Activated CD4-positive, alpha-beta T cell treated with anti-CD3 and anti-CD28 coated beads, Interleukin-2, Interleukin-4, amounts not matched to agents 100 ng/mL and 50 ng/mL, durations not matched to agents 16 hours and 8 hours (primary cell): ENCODE data around the gene E2F4.

Experiments used
- DNase-seq: peaks from one replicate; pipeline ENCODE4 v3.0.0-alpha.2; 2020; ENCODE audit warnings: low spot score

Gene E2F4

DNA sequence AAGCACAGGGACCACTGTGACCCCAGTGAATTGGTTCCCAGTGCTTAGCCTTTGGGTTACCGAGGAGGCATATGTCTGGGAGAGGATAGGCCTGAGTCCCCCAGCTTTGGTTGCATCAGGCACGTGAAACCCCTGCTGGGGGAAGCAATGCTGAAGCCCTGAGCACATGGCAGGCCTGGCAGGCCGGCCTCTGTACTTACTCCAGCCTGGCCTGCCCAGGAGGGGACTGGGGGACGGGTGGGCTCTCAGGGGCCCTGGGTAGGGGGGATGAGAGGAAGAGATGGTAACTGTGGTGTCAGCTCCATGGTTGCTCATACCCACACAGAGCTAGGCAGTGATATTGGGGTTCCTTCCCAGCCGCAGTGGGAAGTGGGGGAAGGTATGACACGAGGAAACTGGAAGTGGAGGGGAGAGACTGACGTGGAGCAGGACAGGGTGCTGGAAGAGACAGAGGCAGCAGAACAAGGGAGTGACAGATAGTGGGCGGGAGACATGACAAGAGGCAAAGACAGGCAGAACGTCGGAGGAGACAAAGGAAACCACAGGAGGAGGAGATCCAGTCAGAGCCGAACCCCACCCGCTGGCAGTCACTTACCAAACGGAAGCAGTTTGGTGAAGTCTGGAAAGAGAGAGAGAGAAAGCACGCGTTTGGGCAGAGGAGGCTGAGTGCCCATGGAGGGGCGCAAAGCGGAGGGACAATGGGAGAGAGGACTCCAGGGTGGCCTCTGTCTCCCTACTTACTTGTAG, 44.0 kb downstream of the E2F4 start:
- DNase-seq = peak; percentile 63

DNA sequence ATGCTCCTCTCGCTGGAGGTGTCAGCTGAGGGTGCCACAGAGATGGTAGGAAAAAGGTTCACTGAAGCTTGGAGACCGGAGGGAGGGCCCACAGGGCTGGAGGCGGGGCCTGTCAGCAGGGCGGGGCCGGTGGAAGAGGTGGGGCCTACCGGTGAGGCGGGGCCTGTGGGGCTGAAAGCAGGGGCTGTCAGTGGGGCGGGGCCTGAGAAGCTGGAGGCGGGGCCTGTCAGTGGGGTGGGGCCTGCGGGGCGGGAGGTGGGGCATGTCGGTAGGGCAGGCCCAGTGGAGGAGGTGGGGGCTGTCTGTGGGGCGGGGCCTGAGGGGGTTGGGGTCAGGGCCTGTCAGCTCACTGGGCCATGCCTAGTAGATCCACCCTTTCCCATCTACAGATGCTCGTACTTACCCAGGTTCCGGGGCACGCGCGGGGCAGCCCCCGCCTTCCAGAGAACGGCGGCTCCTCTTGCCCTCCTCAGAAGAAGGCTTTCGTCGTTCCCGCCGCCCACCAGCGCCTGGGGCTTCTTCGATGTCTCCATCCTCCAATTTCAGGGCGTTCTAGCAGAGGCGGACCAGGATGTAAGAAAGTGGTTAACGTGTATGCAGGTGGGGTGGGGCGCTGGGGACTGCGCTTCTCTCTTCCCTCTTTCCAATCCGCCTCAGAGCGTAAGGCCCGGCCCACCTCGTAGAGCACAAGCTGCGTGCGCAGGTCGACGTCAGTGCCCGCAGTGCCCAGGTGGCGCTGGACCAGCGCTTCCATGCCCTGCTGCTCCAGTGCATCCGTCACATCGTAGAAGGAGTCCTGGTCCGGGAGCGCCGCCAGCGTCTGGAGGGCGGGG, 44.8 kb downstream of the E2F4 start:
- peak; percentile 87 for DNase-seq

DNA sequence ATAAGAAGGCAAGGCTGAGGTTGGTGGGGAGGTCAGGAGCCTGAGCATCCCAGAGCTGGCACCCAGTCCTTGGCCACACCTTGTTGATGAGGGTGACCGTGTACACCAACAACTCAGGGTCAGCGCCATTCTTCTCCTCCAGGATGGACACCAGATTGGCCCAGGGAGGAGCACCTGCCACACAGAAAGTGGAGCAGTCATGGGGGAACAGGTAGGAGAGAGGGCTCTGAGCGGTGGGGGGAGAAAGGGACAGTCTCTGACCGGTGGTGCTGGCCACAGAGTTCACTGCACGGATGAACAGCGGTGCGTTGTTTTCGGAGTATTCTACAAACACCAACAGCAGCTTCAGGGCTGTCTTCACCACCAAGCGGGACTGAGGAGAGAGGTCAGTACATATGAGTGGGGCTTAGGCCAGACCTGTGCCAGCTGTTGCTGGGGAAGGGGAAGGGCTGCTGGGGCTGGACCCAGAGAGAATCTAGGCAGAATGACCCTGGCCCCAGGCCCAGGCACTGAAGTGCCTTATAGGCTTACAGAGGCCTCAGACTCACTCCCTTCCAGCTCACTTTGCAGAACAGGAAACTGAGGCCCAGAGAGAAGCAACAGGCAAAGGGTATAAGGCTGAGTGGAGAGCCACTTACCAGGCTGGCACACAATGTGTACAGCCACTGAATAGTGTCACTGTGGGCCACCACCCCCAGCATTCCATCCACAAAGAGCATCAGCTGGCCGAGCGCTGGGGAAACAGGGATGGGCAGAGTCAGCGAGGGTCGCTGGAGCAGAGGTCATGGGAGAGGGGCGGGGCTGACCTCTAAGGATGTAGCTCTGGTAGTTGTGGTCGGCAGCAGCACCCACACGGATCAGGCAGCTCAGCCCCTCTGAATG, 45.7 kb downstream of the E2F4 start:
- DNase-seq = no peak

DNA sequence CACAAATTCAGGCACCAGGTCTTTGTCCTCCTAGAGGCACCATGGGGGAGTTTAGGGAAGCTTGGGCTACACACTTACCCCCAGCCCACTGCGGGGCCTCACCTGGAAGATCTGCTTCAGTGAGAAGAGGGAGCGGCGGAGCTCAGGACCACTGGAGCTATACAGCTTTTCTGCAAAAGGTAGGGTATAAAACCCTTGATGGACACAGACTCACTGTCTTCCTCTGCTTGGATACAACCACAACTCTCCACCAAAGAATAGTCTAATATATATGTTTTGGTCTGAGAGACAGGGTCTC, 46.3 kb downstream of the E2F4 start:
- no peak for DNase-seq

DNA sequence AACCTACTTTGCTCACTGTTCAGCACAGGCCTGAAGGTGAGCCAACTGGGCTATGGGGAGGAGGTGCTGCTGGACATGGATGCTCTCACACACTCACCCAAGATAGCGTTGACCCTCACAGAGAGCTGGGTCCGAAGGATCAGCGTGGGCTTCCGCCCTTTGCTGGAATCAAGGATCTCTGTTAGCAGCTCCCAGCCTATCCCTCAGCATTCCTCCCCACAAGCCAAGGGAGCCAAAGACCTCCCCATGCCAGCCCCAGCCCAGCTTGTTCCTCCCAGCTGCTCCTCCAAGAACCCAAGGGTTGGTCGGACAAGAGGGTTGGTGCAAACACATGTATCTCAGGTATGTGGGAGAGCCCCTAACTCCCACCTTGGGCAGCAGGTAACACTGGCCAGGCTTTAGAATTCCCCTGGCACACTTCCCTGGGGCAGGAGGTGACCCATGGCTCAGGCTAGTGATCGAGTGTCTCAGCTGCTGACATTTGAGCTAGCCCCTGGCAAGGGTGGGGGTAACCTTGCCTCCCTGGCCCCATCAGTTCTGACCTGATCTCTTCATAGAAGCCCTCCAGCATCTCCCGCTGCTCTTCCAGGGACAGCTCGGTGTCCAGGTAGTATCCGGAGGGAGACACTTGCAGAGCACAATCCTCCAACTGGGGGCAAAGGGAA, 47.0 kb downstream of the E2F4 start:
- no peak for DNase-seq

DNA sequence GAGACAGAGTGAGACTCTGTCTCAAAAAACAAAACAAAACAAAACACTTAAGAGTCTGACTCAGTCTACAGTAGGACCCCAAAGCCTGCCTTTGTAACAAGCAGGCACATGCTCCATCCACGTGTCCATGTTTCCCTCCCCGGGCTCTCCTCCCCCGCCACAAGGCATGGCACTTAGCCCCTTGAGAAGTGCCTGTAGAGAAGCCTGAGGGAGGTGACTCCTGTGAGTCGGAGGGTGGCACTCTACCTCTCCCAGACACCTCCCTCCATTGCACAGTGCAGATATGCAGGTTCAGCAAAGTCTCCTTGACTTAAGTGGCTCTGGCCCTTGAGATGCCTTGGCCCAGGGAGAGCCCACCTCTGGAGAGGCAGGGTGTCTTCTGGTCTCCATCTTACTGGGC, 48.6 kb downstream of the E2F4 start:
- no peak for DNase-seq

DNA sequence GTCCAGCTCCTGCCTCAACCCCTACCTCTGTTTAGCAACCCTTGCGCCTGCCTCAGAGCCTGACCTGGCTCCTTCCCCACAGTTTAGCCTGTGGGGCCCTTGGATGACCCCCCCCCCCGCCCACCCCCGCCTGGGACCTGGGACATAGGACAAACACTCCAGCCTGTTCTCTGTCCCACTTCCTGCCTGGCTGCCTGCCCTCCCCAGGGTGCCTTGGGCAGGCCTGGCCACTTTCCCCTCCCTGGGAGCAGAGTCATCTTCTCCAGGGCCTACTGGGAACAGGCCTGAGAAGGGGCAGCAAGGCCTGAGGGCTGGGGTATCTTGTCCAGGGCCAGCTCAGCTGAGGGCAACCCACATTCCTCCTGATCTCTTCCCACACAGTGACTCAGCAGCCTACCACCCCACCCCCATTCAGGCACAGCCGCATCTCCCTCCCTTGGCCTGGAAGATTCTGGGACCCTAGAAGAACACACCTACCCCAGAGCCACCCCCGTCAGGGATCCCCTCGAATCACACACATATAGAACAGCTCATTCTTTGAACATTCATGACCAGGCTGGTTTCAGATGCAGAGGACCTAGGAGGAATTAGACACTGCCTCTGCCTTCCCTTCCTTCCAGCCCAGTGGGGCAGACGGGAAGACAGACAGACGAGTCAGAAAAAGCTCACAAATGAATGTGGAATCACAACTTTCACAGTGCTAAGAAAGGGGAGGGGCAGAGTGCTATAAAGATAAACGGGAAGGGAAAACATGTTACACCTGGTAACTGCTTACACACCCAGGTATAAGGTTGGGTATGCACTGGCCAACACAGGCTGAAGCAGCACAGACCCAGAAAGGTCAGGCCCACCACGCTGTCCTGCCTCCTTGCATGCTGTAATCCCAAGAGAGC, 49.3 kb downstream of the E2F4 start:
- no peak for DNase-seq

DNA sequence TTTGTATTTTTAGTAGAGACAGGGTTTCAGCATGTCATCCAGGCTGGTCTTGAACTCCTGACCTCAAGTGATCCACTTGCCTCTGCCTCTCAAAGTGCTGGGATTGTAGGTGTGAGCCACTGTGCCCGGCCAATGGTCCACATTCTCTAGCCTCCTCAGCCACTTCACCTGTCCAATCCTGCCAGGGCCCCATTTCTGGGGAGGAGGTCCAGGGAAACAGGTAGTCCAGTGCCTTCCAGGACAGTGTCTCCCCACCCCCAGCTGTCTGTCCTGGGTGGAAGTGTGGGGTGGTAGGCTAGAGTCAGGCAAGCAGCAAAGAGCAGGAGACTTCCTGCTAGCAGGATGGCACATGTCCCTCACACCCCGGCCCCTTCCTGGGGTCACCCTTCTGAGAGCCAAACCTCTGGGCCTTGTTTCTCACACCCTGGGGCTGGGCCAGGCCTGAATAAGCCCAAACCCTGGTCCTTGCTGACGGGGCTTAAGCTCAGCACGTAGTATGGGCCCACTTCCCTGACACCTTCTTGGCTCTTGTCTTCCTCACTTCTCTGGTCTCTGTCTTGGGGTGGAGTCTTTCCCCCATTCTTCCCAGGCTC, 50.3 kb downstream of the E2F4 start:
- no peak for DNase-seq

DNA sequence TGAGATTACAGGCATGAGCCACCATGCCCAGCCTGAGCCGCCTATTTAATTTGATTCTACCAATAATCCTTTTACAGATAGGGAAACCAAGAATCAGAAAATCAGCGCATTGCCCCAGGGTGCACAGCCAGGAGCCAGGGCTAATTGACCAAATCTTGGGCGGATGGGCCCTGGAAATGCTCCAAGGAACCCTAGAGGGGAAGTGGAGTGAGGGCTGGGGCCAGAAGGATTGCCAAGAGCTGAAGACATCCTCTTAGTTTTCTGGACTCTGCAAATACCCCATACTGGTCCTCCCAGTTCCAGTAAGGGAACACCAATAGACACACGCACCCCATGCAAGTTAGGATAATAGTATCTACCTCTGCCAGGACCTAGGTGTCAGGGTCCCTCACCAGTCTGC, 51.5 kb downstream of the E2F4 start:
- DNase-seq = no peak

DNA sequence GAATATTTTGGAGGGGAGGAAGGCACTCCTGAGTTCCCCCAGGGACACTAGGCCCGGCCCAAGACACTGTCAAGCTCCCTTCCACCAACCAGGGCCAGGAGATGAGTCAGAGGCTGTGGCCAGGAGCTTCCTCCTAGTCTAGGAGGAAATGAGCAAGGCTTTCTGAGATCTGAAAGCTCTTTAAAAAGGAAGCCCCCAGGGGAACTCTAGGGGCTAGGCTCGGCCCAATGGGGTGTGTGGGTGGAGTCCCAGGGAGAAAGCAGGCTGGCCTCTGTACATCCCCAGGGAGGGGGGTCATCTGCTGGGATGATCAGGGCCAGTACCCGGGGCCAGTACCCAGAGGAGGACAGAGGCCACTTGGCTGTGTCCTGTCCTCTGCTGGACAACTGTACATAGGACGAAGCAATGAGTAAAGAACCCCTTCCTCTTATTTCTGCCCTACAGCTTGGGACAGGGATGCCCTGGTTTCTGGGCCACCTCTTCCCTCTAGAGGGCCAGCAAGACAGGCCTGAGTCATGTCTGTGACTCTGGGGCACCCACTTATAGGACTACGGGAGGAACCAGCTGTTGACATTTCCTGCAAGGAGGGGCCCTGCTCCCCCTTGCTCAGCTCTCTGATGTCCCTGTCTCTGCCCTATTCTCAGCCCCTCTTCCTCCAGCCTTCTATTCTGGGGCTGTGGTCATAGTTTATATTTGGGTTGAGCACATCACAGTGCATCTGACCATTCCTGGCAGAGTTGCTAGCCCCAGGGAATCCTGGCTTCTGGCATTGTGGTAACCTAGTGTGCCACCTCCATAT, 52.6 kb downstream of the E2F4 start:
- DNase-seq = peak; percentile 92

DNA sequence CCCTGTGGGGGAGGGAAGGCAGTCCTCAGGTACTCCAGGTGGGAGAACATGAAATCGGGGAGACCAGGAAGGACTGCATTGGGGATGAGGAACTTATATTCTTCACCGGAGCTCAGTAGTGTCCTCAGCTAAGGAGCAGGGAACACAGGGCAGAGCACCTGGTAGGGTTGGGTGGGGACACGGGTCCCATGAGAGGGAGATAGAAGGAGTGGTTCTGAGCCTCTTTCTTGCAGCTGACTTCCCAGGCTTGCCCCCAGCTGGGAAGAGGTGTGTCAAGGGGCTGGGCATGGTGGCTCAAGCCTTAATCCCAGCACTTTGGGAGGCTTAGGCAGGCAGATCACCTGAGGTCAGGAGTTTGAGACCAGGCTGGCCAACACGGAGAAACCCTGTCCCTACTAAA, 53.2 kb downstream of the E2F4 start:
- DNase-seq = no peak

DNA sequence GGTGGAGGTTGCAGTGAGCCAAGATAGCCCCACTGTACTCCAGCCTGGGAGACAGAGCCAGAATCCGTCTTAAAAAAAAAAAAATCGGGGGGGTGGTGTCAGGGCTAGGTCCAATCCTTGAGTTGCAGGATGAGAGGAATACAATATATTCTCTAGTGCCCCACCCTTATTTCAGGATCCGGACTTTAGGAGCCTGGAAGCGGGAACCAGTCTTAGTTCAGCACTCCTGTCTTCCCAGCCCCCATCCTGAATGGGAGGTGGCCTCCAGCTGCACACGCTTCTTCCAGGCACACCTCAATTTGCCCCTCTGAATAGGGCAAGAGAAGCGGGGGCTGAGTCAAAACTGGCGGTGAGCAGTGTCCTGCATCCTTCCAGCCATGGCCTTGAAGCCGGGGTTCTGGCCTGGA, 53.7 kb downstream of the E2F4 start:
- DNase-seq = no peak

DNA sequence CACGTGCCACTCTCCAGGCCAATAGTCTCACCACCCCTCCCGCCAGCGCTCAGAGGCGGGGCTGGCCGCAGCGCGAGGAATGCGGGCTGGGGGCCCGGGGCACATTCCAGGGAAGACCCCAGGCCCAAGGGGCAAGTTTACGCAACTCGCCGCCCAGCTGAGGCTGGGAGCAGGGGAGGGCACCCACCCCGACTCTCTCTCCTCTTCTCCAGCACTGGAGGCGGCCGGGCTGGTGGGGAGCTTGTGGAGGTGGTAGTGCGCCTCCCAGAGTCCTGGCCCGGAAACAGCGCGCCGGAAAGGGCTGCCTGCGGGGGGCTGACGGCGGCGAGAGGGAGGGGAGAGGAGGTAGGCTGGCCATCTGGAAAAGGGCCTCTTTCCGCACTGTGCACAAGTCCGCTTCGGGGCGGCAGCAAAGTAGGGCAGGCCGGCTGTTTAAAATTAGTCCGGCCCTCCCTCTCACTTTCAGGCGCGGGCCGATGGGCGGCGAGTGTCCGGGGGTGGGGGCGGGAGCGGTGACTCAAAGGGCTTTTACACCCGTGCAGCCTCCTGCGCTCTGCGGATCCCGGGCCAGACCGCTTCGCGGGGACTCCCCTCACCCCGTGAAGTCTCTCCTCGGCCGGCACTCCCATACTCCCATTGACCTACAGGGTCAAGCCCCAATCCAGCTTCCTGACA, 54.3 kb downstream of the E2F4 start:
- peak; percentile 51 for DNase-seq

DNA sequence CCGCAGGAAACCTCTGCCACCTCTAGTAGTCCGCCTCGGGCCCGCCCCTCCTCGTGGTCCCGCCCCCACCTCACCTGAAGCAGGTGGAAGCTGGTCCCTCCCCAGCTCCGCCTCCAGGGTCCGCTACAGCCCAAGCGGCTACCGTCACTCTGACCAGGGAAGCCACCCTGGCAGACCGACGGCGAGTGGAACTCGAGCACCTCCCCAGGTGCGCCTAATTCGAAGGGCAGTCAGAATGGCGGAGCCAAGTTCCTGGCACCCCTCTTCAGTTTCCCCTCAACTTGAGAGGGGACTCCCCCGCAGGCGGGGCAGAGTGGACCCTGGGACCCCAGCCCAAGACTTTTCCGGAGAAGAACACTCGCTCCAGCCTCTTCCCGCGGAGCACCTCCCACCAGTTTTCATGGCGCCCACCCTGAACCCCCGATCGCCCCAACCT, 54.8 kb downstream of the E2F4 start:
- DNase-seq = peak; percentile 39

DNA sequence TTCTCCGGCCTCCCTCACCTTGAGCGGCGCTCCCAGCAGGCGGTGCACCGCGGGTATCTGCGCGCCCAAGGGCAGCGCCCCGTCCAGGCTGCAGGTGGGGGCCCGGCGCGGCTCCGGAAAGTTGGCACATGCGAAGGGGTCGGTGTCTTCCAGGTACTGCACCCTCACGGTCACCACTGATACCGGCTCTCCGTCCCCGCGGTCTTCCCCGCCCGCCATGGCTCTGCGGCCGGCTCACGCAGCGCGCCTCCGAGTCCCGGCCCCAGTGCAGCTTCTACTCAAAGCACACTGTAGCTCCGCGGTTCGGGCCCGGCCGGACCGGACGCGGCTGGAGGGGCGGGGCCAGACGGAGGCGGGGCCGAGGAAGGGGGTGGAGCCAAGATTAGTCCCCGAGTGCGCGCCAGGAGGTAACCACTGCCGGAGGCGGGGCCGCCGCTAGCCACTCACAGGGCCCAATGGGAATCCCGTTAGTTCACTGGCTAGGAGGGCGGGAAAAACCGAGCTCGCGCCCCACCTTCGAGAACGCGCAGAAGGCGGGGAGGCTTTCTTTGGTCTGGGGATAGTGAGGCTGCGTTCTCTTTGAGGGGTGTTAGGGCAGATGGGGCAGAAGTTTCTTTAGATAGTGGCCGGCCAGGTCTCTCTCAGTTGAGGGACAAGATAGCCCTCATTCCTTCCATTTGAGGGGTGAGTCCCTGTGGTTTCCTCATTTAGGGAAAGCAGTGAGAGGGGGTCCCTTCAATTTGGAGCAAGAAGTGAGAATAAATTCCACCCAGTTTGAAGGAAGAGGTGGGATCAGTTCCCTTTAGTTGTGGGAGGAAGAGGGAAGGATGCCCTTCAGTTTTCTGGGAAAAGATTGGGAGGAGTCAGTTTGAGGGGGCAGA, 55.5 kb downstream of the E2F4 start, which contains the start of gene FHOD1:
FHOD1 (minus strand) TSS at position 290 of the 881 bp plus-strand sequence; CDS start at position 219, 71 bp downstream.
- peak; percentile 99 for DNase-seq

DNA sequence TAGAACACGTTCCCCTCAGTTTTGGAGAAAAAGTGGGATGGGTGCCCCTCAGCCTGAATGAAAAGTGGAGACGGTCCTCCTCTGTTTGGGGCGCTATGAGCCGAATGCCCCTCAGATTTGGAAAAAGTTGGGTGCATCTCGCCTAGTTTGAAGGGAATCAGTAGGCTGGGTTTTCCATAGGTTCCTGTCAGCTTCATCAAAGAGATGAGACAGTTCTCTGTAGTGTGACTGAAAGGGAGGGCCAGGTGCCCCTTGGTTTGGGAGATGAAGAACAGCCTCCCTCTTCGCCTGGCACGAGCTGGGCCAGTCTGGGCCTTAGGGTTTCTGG, 56.1 kb downstream of the E2F4 start:
- DNase-seq = no peak
